Epithelial cell of esophagus (primary cell): Measurements from ENCODE around the gene ATG2A.

ENCODE experiments used
- DNase-seq: peaks from one replicate; pipeline ENCODE4 v3.0.0; 2010; ENCODE audit warnings: low read depth
- H3K4me3 ChIP-seq: 2 replicates; pipeline ENCODE4 v1.5.1; 2011; ENCODE audit warnings: mild to moderate bottlenecking, low read length, control low read depth
- TF ChIP-seq, protein P1 (sequence below): IDR thresholded peaks from 2 replicates; pipeline ENCODE4 v1.5.1; 2011; ENCODE audit warnings: low read depth, mild to moderate bottlenecking, low read length, control low read depth, inconsistent platforms; ENCODE audit not compliant: insufficient read depth; ENCODE audit errors: missing control alignments

The ATG2A gene

DNA sequence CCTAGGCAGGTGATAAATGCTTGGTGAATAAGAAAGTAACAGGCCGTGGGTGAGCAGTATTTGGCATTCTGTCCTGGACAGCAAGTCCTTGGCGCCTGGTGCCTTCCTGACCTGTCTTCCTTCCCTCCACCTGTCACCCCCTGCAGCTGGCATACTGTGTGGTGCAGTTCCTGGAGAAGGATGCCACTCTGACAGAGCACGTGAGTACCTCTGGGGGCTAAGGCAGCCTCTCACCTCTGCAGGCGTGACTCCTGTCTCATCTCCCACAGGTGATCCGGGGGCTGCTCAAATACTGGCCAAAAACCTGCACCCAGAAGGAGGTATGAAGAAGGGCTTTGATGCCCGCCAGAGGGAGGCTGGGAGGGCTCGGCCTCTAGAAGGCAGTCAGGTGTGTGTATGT, 14.3 kb upstream of the ATG2A start:
- no peak overlapping the region for H3K4me3 ChIP-seq
- TF ChIP-seq, protein P1, sequence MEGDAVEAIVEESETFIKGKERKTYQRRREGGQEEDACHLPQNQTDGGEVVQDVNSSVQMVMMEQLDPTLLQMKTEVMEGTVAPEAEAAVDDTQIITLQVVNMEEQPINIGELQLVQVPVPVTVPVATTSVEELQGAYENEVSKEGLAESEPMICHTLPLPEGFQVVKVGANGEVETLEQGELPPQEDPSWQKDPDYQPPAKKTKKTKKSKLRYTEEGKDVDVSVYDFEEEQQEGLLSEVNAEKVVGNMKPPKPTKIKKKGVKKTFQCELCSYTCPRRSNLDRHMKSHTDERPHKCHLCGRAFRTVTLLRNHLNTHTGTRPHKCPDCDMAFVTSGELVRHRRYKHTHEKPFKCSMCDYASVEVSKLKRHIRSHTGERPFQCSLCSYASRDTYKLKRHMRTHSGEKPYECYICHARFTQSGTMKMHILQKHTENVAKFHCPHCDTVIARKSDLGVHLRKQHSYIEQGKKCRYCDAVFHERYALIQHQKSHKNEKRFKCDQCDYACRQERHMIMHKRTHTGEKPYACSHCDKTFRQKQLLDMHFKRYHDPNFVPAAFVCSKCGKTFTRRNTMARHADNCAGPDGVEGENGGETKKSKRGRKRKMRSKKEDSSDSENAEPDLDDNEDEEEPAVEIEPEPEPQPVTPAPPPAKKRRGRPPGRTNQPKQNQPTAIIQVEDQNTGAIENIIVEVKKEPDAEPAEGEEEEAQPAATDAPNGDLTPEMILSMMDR: no peak
- no peak for DNase-seq

- TF ChIP-seq, protein P1: no peak
- H3K4me3 ChIP-seq: no peak overlapping the region
- DNase-seq: no peak
Measured at GRCh38 chr11:64930340-64930739, 13.3 kb upstream of the ATG2A start.

- no peak for DNase-seq
- H3K4me3 ChIP-seq: no peak overlapping the region
- TF ChIP-seq, protein P1: no peak
Measured at GRCh38 chr11:64929625-64930024, 12.6 kb upstream of the ATG2A start.

- TF ChIP-seq, protein P1: no peak
- no peak for DNase-seq
- no peak overlapping the region for H3K4me3 ChIP-seq
Measured at GRCh38 chr11:64928957-64929356, 11.9 kb upstream of the ATG2A start.

DNA sequence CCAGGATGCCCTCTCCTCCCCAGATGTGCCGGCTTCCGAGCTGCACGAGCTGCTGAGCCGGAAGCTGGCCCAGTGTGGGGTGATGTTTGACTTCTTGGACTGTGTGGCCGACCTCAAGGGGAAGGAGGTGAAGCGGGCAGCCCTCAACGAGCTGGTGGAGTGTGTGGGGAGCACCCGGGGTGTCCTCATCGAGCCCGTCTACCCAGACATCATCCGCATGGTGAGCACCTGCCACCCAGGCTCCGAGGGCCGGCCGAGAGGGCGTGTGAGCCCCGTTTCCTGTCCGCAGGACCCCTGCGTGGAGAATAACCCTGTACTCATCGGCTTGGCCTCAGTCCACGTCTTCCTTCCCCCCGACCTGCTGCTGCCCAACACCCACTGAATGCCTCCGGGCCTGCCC, 9.7 kb upstream of the ATG2A start:
- no peak overlapping the region for H3K4me3 ChIP-seq
- DNase-seq: no peak
- TF ChIP-seq, protein P1: no peak

GRCh38 chr11:64925536-64926436, 8.8 kb upstream of the ATG2A start:
- DNase-seq: no peak
- TF ChIP-seq, protein P1: no peak
- peak overlapping the region; percentile 79 for H3K4me3 ChIP-seq

GRCh38 chr11:64924910-64925284, 7.9 kb upstream of the ATG2A start:
- H3K4me3 ChIP-seq: peak overlapping the region; percentile 79
- TF ChIP-seq, protein P1: no peak
- peak; percentile 10 for DNase-seq
